ENCODE data around the gene CRAT. TPM values are rescaled to one million over a fixed set of nuclear protein-coding genes. Genes with fewer than 3 reads are reported as not detected.

The CRAT gene
- total RNA-seq, 1 donor from 2014 or later, result 19.0 TPM

- TF ChIP-seq CTCF (IDR thresholded peaks at IDR 0.05; ENCODE audit: unreplicated experiment), result no peak
- H3K9me3 Mint-ChIP-seq (ENCODE audit: low read depth), result no peaks in the 10 kb centered on the region
- H3K36me3 Mint-ChIP-seq (ENCODE audit: insufficient read depth), result peaks cover 7% of the 10 kb centered on the region
- no peak overlapping the region for H3K27ac Mint-ChIP-seq
- H3K4me3 Mint-ChIP-seq (ENCODE audit: low read depth), result no peak overlapping the region
- DNase-seq (ENCODE audit: low spot score, unreplicated experiment), result no peak
- no peaks in the 10 kb centered on the region for H3K27me3 Mint-ChIP-seq
- H3K4me1 Mint-ChIP-seq (ENCODE audit: low read depth), result no peaks in the 10 kb centered on the region
These were observed 42.5 kb downstream of the CRAT start for GRCh38 chr9:129068110-129068509.

- no peaks in the 10 kb centered on the region for H3K9me3 Mint-ChIP-seq (ENCODE audit: low read depth)
- H3K27me3 Mint-ChIP-seq, result no peaks in the 10 kb centered on the region
- no peak for DNase-seq (ENCODE audit: low spot score, unreplicated experiment)
- H3K4me1 Mint-ChIP-seq (ENCODE audit: low read depth), result no peaks in the 10 kb centered on the region
- H3K27ac Mint-ChIP-seq, result no peak overlapping the region
- H3K36me3 Mint-ChIP-seq (ENCODE audit: insufficient read depth), result peaks cover 10% of the 10 kb centered on the region
- TF ChIP-seq CTCF (IDR thresholded peaks at IDR 0.05; ENCODE audit: unreplicated experiment), result no peak
- no peak overlapping the region for H3K4me3 Mint-ChIP-seq (ENCODE audit: low read depth)
These were observed 46.1 kb downstream of the CRAT start for GRCh38 chr9:129064499-129064908.

- no peaks in the 10 kb centered on the region for H3K27me3 Mint-ChIP-seq
- no peak overlapping the region for H3K4me3 Mint-ChIP-seq (ENCODE audit: low read depth)
- no peak overlapping the region for H3K27ac Mint-ChIP-seq
- H3K9me3 Mint-ChIP-seq (ENCODE audit: low read depth), result no peaks in the 10 kb centered on the region
- DNase-seq (ENCODE audit: low spot score, unreplicated experiment), result no peak
- H3K36me3 Mint-ChIP-seq (ENCODE audit: insufficient read depth), result peaks cover 8% of the 10 kb centered on the region
- no peak for TF ChIP-seq CTCF (IDR thresholded peaks at IDR 0.05; ENCODE audit: unreplicated experiment)
- no peaks in the 10 kb centered on the region for H3K4me1 Mint-ChIP-seq (ENCODE audit: low read depth)
These were observed 47.5 kb downstream of the CRAT start for GRCh38 chr9:129063061-129063460.

GRCh38 chr9:129060991-129061390 is 49.6 kb downstream of the CRAT start:
- H3K27me3 Mint-ChIP-seq, result no peaks in the 10 kb centered on the region
- no peak overlapping the region for H3K27ac Mint-ChIP-seq
- no peaks in the 10 kb centered on the region for H3K4me1 Mint-ChIP-seq (ENCODE audit: low read depth)
- TF ChIP-seq CTCF (IDR thresholded peaks at IDR 0.05; ENCODE audit: unreplicated experiment), result no peak
- DNase-seq (ENCODE audit: low spot score, unreplicated experiment), result no peak
- no peaks in the 10 kb centered on the region for H3K9me3 Mint-ChIP-seq (ENCODE audit: low read depth)
- H3K36me3 Mint-ChIP-seq (ENCODE audit: insufficient read depth), result peaks cover 8% of the 10 kb centered on the region
- no peak overlapping the region for H3K4me3 Mint-ChIP-seq (ENCODE audit: low read depth)

GRCh38 chr9:129059796-129060785 is 50.5 kb downstream of the CRAT start:
- Mint-ChIP-seq H3K4me3 (ENCODE audit: low read depth) (no peak overlapping the region), H3K9me3 (ENCODE audit: low read depth) (no peaks in the 10 kb centered on the region), H3K4me1 (ENCODE audit: low read depth) (no peaks in the 10 kb centered on the region), H3K27ac (no peak overlapping the region), H3K36me3 (ENCODE audit: insufficient read depth) (peaks cover 5% of the 10 kb centered on the region), H3K27me3 (no peaks in the 10 kb centered on the region)
- DNase-seq (ENCODE audit: low spot score, unreplicated experiment), result no peak
- TF ChIP-seq CTCF (IDR thresholded peaks at IDR 0.05; ENCODE audit: unreplicated experiment), result no peak
